ENCODE measurements around the gene WDR20.

Gene WDR20

DNA sequence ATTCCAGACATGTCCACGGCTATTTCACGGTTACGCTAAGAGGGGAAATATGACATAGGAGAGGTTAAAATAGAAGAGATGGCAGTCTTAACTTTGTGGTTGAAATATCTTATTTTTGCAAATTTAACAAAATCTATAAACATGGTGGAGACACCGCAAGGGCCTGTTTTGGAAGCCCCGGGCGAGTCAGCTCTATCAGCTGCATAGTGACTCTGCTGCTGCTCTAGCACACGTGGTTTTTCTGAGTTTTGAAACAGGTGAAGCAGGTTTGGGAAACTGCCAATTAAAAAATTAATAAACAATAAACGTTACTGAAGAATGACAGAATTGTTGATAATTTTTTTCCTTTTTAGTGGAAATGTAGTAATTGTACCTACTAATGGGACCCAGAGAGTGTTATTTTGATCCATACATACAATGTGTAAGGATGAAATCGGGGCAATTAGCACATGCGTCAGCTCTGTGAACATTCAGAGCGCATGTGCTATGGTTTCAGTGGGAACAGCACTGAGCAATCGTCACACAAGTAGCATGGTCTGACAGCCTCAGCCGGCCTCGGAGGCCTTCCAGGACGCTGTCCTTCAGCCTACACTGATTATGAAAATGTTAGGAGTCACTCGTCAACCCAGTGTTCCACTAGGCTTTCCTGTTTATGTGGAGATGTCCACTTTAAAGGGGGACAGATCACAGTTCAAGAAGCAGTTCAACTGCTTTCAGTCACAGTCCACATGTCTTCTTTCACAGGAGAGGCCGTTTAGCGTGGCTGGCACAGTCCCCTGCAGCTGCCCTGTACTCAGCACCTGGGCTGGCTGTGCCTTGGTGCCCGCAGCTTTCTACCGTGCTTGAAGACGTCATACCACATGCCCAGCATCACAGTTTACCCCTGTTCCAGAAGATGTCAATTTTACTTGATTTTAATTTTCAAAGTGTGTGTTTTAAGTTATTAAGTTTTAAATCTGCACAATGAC lies 113.4 kb downstream of the WDR20 start:
- H3K27ac ChIP-seq, result no peak overlapping the region
- no peak for TF ChIP-seq ZFX (IDR thresholded peaks at IDR 0.05)
- TF ChIP-seq, protein P1, sequence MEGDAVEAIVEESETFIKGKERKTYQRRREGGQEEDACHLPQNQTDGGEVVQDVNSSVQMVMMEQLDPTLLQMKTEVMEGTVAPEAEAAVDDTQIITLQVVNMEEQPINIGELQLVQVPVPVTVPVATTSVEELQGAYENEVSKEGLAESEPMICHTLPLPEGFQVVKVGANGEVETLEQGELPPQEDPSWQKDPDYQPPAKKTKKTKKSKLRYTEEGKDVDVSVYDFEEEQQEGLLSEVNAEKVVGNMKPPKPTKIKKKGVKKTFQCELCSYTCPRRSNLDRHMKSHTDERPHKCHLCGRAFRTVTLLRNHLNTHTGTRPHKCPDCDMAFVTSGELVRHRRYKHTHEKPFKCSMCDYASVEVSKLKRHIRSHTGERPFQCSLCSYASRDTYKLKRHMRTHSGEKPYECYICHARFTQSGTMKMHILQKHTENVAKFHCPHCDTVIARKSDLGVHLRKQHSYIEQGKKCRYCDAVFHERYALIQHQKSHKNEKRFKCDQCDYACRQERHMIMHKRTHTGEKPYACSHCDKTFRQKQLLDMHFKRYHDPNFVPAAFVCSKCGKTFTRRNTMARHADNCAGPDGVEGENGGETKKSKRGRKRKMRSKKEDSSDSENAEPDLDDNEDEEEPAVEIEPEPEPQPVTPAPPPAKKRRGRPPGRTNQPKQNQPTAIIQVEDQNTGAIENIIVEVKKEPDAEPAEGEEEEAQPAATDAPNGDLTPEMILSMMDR (conservative IDR thresholded peaks at IDR 0.05), result no peak

DNA sequence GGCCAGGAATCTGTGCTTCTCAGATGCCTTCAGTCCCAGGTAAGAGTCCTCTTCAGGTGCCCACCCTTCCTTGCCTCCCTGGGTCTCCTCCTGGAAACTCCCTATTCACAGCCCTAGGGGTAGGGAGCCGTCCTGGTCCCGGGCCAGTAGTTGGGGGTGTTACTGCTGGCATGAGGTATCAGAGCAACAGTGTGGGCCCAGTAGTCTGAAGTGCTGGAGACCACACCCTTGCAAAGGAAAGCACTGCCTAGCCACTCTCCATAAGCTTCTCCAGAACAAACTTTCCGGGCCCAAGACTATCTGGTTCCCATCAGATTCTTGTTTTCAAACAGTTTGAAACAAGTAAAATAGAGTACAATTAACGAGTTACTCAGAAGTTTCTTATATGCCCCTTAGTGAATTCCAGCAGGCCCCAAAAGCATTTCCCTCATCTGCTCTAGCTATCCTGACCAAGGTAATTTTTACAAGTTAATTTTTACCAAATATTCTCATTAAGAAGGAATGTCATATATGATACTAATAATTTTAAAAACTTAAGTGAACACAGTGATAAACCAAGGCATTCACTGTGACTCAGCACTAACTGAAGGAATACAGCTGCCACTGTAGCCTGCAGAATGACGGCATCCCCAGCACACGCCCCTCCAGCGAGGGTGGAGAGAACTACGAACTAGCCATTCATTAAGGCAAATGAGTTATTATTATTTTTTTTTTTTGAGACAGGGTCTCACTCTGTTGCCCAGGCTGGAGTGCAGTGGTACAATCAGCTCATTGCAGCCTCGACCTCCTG lies 115.9 kb downstream of the WDR20 start:
- no peak overlapping the region for H3K27ac ChIP-seq
- TF ChIP-seq, protein P1 (conservative IDR thresholded peaks at IDR 0.05), result no peak
- TF ChIP-seq ZFX (IDR thresholded peaks at IDR 0.05), result no peak

GRCh38 chr14:102256716-102257115 lies 117.0 kb downstream of the WDR20 start:
- no peak overlapping the region for H3K27ac ChIP-seq
- TF ChIP-seq, protein P1 (conservative IDR thresholded peaks at IDR 0.05), result no peak
- TF ChIP-seq ZFX (IDR thresholded peaks at IDR 0.05), result no peak

- TF ChIP-seq, protein P1 (conservative IDR thresholded peaks at IDR 0.05), result no peak
- H3K27ac ChIP-seq, result no peak overlapping the region
Observed at GRCh38 chr14:102258136-102258535, 118.4 kb downstream of the WDR20 start.

Data from C4-2B (cell line).